ENCODE results near the gene AEBP1.

GRCh38 chr7:44155191-44156185 is 51.3 kb downstream of the AEBP1 start:
- no peak for TF ChIP-seq TEAD4 (CRISPR knock-in tag; IDR thresholded peaks at IDR 0.05)
- no peak for TF ChIP-seq FOXK1 (CRISPR knock-in tag; IDR thresholded peaks at IDR 0.05)
- TF ChIP-seq NFYB (CRISPR knock-in tag; conservative IDR thresholded peaks at IDR 0.05; ENCODE audit: low read depth): no peak
- no peak for TF ChIP-seq CBFB (CRISPR knock-in tag; IDR thresholded peaks at IDR 0.05; ENCODE audit: low read depth)
- TF ChIP-seq CTCF (IDR thresholded peaks at IDR 0.05): no peak
- TF ChIP-seq, protein P1, sequence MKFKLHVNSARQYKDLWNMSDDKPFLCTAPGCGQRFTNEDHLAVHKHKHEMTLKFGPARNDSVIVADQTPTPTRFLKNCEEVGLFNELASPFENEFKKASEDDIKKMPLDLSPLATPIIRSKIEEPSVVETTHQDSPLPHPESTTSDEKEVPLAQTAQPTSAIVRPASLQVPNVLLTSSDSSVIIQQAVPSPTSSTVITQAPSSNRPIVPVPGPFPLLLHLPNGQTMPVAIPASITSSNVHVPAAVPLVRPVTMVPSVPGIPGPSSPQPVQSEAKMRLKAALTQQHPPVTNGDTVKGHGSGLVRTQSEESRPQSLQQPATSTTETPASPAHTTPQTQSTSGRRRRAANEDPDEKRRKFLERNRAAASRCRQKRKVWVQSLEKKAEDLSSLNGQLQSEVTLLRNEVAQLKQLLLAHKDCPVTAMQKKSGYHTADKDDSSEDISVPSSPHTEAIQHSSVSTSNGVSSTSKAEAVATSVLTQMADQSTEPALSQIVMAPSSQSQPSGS (CRISPR knock-in tag; IDR thresholded peaks at IDR 0.05; ENCODE audit: borderline replicate concordance, low read depth): no peak
- no peak for TF ChIP-seq USF2 (CRISPR knock-in tag; IDR thresholded peaks at IDR 0.05)
- no peak for TF ChIP-seq ZNF138 (CRISPR knock-in tag; conservative IDR thresholded peaks at IDR 0.05)

Data from WTC11 (cell line).